K562 (cell line): ENCODE results near the gene PRPF8. TPM values are rescaled to one million over a fixed set of nuclear protein-coding genes. Genes with fewer than 3 reads are reported as not detected.

Experiments used
- BHLHE40 ChIP-seq: IDR thresholded peaks from 2 replicates; pipeline ENCODE4 v1.6.1; 2011; ENCODE audit warnings: low read length, improper control_type of control experiment
- BRD4 ChIP-seq: fragments of 200-600 bp; sonication (generic); IDR thresholded peaks from 2 replicates; pipeline ENCODE4 v1.6.1; 2017; ENCODE audit warnings: inconsistent platforms
- CBFA2T2 ChIP-seq: fragments of 450-650 bp; conservative IDR thresholded peaks from 2 replicates; pipeline ENCODE4 v1.6.1; 2017; ENCODE audit warnings: mild to moderate bottlenecking
- ELF1 ChIP-seq: fragments of 200-800 bp; sonication (Bioruptor generic); IDR thresholded peaks from 2 replicates; pipeline ENCODE4 v1.6.1; 2016; ENCODE audit warnings: missing genetic modification characterization, missing compliant biosample characterization
- ETS1 ChIP-seq: conservative IDR thresholded peaks from 2 replicates; pipeline ENCODE4 v1.6.1; 2011; ENCODE audit warnings: low read depth, mild to moderate bottlenecking, low read length; ENCODE audit not compliant: control insufficient read depth
- HOXB6 ChIP-seq: fragments of 250-450 bp; sonication (Bioruptor Pico); IDR thresholded peaks from 2 replicates; pipeline ENCODE4 v1.5.1; 2022; ENCODE audit warnings: mild to moderate bottlenecking, borderline replicate concordance
- MYBL2 ChIP-seq, 2 experiments: fragments of 450-650 bp in 1 of 2; sonication (generic) in 1 of 2; formaldehyde crosslinking in 1 of 2; IDR thresholded peaks; 2 replicates each; pipeline versions ENCODE4 v1.6.1 to v1.8.1; 2017 to 2022; ENCODE audit warnings: borderline replicate concordance in 1 of 2, inconsistent platforms in 1 of 2, low read depth in 1 of 2, mild to moderate bottlenecking in 1 of 2, missing genetic modification reagents in 1 of 2, moderate library complexity in 1 of 2
- NCOA2 ChIP-seq, 2 experiments: fragments of 450-650 bp; IDR thresholded peaks; 2 replicates each; pipeline ENCODE4 v1.6.1; 2018; ENCODE audit warnings: mild to moderate bottlenecking in 2 of 2, moderate library complexity in 1 of 2; ENCODE audit not compliant: partially characterized antibody in 2 of 2
- NONO ChIP-seq, 2 experiments: fragments of 200-400 bp in 1 of 2; fragments of 450-650 bp in 1 of 2; formaldehyde crosslinking in 1 of 2; IDR thresholded peaks; 2 replicates each; pipeline ENCODE4 v1.6.1; 2017; ENCODE audit warnings: low read depth in 2 of 2, mild to moderate bottlenecking in 2 of 2, moderate library complexity in 2 of 2, low read length in 1 of 2
- NR1H2 ChIP-seq: sonication (generic); formaldehyde crosslinking; IDR thresholded peaks from 2 replicates; pipeline ENCODE4 v1.4.0; 2020; ENCODE audit warnings: mild to moderate bottlenecking, missing genetic modification reagents
- TEAD2 ChIP-seq: fragments of 450-650 bp; IDR thresholded peaks from 2 replicates; pipeline ENCODE4 v1.6.1; 2016; ENCODE audit warnings: missing genetic modification characterization, control low read depth, missing compliant biosample characterization
- XRCC5 ChIP-seq: fragments of 200-400 bp; formaldehyde crosslinking; IDR thresholded peaks from 2 replicates; pipeline ENCODE4 v1.6.1; 2017; ENCODE audit warnings: low read depth, mild to moderate bottlenecking, low read length
- ZNF133 ChIP-seq: fragments of 250-450 bp; sonication (Bioruptor Pico); IDR thresholded peaks from 2 replicates; pipeline ENCODE4 v1.4.0; 2020; ENCODE audit warnings: mild to moderate bottlenecking
- ZNF143 ChIP-seq: sonication (generic); formaldehyde crosslinking; IDR thresholded peaks from 2 replicates; pipeline ENCODE4 v1.9.0; 2022; ENCODE audit warnings: mild to moderate bottlenecking, missing genetic modification reagents
- ZNF175 ChIP-seq: fragments of 200-800 bp; sonication (Bioruptor generic); IDR thresholded peaks from 2 replicates; pipeline ENCODE4 v1.6.1; 2016; ENCODE audit warnings: low read depth, mild to moderate bottlenecking, missing genetic modification characterization, missing compliant biosample characterization
- ZNF518B ChIP-seq: fragments of 250-450 bp; sonication (Bioruptor Pico); IDR thresholded peaks from 2 replicates; pipeline ENCODE4 v1.5.0; 2021; ENCODE audit warnings: mild to moderate bottlenecking, moderate library complexity
- ZNF778 ChIP-seq: fragments of 450-650 bp; formaldehyde crosslinking; IDR thresholded peaks from 2 replicates; pipeline ENCODE4 v1.4.0; 2020; ENCODE audit warnings: mild to moderate bottlenecking, moderate library complexity
- ZNF780A ChIP-seq: fragments of 250-450 bp; sonication (Bioruptor Pico); IDR thresholded peaks from 2 replicates; pipeline ENCODE4 v1.5.0; 2021; ENCODE audit warnings: mild to moderate bottlenecking
- polyA plus RNA-seq, 8 experiments: library from polyadenylated mRNA; depleted of rRNA in 4 of 8; stranded (reverse) in 5 of 8; unstranded in 3 of 8; fragments of >200 nt; fragmentation: Nextera tagmentation in 2 of 8; fragmentation: Illumina TruSeq in 1 of 8; extraction: Ambion mirVana in 2 of 8; extraction: Trizol in 1 of 8; gene quantifications; 2 replicates each; pipeline versions ENCODE4 v1.2.1 to v1.2.3, GENCODE V29; 2011 to 2014; ENCODE audit warnings: inconsistent platforms in 1 of 8, missing spikeins in 1 of 8
- total RNA-seq, 7 experiments: library from RNA; depleted of rRNA in 6 of 7; stranded (reverse); fragments of >200 nt in 6 of 7; fragmentation: Illumina TruSeq in 2 of 7; extraction: Trizol in 2 of 7; gene quantifications; 2 replicates each; pipeline versions ENCODE4 v1.2.1 to v1.2.3, GENCODE V29; 2011 to 2021; ENCODE audit warnings: low replicate concordance in 1 of 7
- TF ChIP-seq, protein P1 (sequence below): fragments of 450-650 bp; IDR thresholded peaks from one replicate; pipeline ENCODE4 v1.6.1; 2018; ENCODE audit warnings: mild to moderate bottlenecking, moderate library complexity; ENCODE audit not compliant: partially characterized antibody

Gene PRPF8
- total and polyA plus RNA-seq, 9 of the 15 experiments (the other 6 are each of a cell fraction or from before 2014, with no cell fraction given), result 64.3 to 294 (median 85.9) TPM

DNA sequence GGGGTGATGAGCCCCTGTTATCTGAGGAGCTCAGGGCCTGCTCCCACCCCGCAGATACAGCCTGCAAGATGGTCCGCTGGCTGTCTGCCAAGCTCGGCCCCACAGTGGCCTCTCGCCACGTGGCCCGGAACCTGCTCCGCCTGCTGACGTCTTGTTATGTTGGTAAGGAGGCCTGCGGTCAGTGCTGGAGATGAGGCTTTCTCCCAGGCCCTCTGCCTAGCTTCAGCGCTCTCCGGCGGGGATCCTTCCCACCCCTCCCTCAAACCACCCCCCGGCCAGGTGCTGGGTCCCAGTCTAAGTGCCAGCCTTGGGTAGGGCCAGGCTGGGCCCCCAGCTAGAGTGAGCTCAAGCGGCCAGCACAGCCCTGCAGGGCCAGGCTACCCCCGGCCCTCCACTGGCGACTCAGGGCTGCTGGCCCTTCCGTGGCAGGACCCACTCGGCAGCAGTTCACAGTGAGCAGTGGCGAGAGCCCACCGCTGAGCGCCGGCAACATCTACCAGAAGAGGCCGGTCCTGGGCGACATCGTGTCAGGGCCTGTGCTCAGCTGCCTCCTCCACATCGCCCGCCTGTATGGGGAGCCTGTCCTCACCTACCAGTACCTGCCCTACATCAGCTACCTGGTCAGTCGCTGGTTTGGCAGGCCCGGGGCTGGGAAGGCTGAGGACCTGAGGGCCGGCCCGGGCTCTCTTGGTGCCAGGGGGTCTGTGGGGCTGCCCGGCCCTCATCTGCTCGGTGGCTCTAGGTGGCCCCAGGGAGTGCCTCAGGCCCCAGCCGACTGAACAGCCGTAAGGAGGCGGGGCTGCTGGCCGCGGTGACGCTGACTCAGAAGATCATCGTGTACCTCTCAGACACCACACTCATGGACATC lies 45.9 kb upstream of the PRPF8 start (continued):
- TF ChIP-seq ZNF133 (CRISPR knock-in tag) (peak; percentile 51; the same call in 1 of the 2 replicates), ZNF143 (CRISPR knock-in tag) (no peak), ETS1 (peak; percentile 66; the same call in 1 of the 2 replicates), TEAD2 (tag) (no peak), ZNF175 (CRISPR knock-in tag) (peak; percentile 73), XRCC5 (0 out of 2 replicates have a peak, but pooled peaks have one; percentile 16), CBFA2T2 (peak; percentile 82), NCOA2 (IDR thresholded peaks at IDR 0.05; ENCODE audit: partially characterized antibody in 2 of 2) (no peak), ELF1 (peak; percentile 60; the same call in 1 of the 2 replicates), ZNF518B (CRISPR knock-in tag) (no peak), NR1H2 (CRISPR knock-in tag) (no peak), NONO (IDR thresholded peaks at IDR 0.05; ENCODE audit: low read depth in 2 of 2, low read length in 1 of 2) (no peak), HOXB6 (no peak), ZNF778 (CRISPR knock-in tag) (no peak), BHLHE40 (no peak), BRD4 (peak; percentile 60; the same call in 1 of the 2 replicates), MYBL2 (IDR thresholded peaks at IDR 0.05; ENCODE audit: low read depth) (no peak), MYBL2 (CRISPR knock-in tag; IDR thresholded peaks at IDR 0.05; ENCODE audit: borderline replicate concordance) (no peak), ZNF780A (CRISPR knock-in tag) (no peak)
- TF ChIP-seq, protein P1, sequence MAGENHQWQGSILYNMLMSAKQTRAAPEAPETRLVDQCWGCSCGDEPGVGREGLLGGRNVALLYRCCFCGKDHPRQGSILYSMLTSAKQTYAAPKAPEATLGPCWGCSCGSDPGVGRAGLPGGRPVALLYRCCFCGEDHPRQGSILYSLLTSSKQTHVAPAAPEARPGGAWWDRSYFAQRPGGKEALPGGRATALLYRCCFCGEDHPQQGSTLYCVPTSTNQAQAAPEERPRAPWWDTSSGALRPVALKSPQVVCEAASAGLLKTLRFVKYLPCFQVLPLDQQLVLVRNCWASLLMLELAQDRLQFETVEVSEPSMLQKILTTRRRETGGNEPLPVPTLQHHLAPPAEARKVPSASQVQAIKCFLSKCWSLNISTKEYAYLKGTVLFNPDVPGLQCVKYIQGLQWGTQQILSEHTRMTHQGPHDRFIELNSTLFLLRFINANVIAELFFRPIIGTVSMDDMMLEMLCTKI, result no peak
